ENCODE results near the gene ABHD8. TPM values are rescaled to one million over a fixed set of nuclear protein-coding genes. Genes with fewer than 3 reads are reported as not detected.

Gene ABHD8
- total RNA-seq, 1 experiment from 2014 or later: 5.2 TPM

- no peak for TF ChIP-seq YY1 (IDR thresholded peaks at IDR 0.05; ENCODE audit: extremely low read depth, insufficient replicate concordance, low read depth, low read length)
- TF ChIP-seq, protein P1, sequence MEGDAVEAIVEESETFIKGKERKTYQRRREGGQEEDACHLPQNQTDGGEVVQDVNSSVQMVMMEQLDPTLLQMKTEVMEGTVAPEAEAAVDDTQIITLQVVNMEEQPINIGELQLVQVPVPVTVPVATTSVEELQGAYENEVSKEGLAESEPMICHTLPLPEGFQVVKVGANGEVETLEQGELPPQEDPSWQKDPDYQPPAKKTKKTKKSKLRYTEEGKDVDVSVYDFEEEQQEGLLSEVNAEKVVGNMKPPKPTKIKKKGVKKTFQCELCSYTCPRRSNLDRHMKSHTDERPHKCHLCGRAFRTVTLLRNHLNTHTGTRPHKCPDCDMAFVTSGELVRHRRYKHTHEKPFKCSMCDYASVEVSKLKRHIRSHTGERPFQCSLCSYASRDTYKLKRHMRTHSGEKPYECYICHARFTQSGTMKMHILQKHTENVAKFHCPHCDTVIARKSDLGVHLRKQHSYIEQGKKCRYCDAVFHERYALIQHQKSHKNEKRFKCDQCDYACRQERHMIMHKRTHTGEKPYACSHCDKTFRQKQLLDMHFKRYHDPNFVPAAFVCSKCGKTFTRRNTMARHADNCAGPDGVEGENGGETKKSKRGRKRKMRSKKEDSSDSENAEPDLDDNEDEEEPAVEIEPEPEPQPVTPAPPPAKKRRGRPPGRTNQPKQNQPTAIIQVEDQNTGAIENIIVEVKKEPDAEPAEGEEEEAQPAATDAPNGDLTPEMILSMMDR (IDR thresholded peaks at IDR 0.05 in 2 of 3, conservative IDR thresholded peaks at IDR 0.05 in 1 of 3; ENCODE audit: borderline replicate concordance in 1 of 3, insufficient read depth in 1 of 3, low read depth in 2 of 3, low read length in 2 of 3): no peak
- TF ChIP-seq ELF1 (IDR thresholded peaks at IDR 0.05; ENCODE audit: borderline replicate concordance, low read depth): no peak
- TF ChIP-seq SRF (IDR thresholded peaks at IDR 0.05; ENCODE audit: low read depth): no peak
- TF ChIP-seq TCF7L2 (IDR thresholded peaks at IDR 0.05; ENCODE audit: borderline replicate concordance, extremely low read depth, insufficient read depth, insufficient read length): no peak
- no peak for TF ChIP-seq CEBPB (IDR thresholded peaks at IDR 0.05; ENCODE audit: low read depth)
- TF ChIP-seq JUND (IDR thresholded peaks at IDR 0.05): no peak
- TF ChIP-seq ZNF274 (IDR thresholded peaks at IDR 0.05; ENCODE audit: low read depth, low read length): no peak
These were observed 23.4 kb upstream of the ABHD8 start (continued) for GRCh38 chr19:17326595-17326966.

- POLR2A ChIA-PET: interaction anchor here (2.8 kb wide), 1 partner anchor 17 kb away, joined by 9 read pairs; the partner anchor contains the start of gene DDA1
- no peak overlapping the region for H3K4me2 ChIP-seq (ENCODE audit: low read length)
- TF ChIP-seq POLR2AphosphoS5 (IDR thresholded peaks at IDR 0.05; ENCODE audit: low read depth, low read length): no peak
- no peak for TF ChIP-seq POLR2A (IDR thresholded peaks at IDR 0.05; ENCODE audit: borderline replicate concordance, extremely low read depth, insufficient read depth, insufficient read length)
- no peak for TF ChIP-seq CEBPB (IDR thresholded peaks at IDR 0.05; ENCODE audit: low read depth)
- no peak for TF ChIP-seq EZH2phosphoT487 (IDR thresholded peaks at IDR 0.05; ENCODE audit: borderline replicate concordance)
- no peak for TF ChIP-seq CBX3 (IDR thresholded peaks at IDR 0.05; ENCODE audit: low read depth)
- no peak for TF ChIP-seq REST (IDR thresholded peaks at IDR 0.05; ENCODE audit: low read depth)
- no peak for TF ChIP-seq EZH2 (IDR thresholded peaks at IDR 0.05)
- no peak for TF ChIP-seq EGR1 (IDR thresholded peaks at IDR 0.05; ENCODE audit: low read depth)
- TF ChIP-seq RAD21 (IDR thresholded peaks at IDR 0.05; ENCODE audit: low read depth): no peak
- TF ChIP-seq, protein P1 (IDR thresholded peaks at IDR 0.05 in 2 of 3, conservative IDR thresholded peaks at IDR 0.05 in 1 of 3; ENCODE audit: borderline replicate concordance in 1 of 3, insufficient read depth in 1 of 3, low read depth in 2 of 3, low read length in 2 of 3): no peak
These were observed 22.8 kb upstream of the ABHD8 start for GRCh38 chr19:17325881-17326594.

More at GRCh38 chr19:17325881-17326594, 22.8 kb upstream of the ABHD8 start:
- H2AFZ ChIP-seq (ENCODE audit: low read depth, low read length, poor library complexity, severe bottlenecking): no peak overlapping the region
- no peaks in the 10 kb centered on the region for H3K9me3 ChIP-seq (ENCODE audit: control insufficient read depth in 1 of 2, insufficient read depth in 1 of 2, low read depth in 1 of 2, low read length in 2 of 2)
- H3K27ac ChIP-seq (ENCODE audit: low read depth, low read length): 0 out of 2 replicates have a peak overlapping the region, but pooled peaks have one; percentile 90
- BruUV-seq (replicated peaks): no TSS peak
- RAD21 ChIA-PET (ENCODE audit: low non-redundant PET in 1 of 2, low total read pairs in 2 of 2, uncharacterized antibody in 2 of 2, unreplicated experiment in 2 of 2): no interaction called here
- CTCF ChIA-PET: interaction anchor here (1.8 to 3.0 kb wide), 2 partner anchors 9 to 17 kb away, joined by 5 to 12 read pairs; partner anchors contain the start of gene DDA1
- no peaks in the 10 kb centered on the region for H3K27me3 ChIP-seq (ENCODE audit: insufficient read depth, low read length)
- no peak for ATAC-seq
- H3K79me2 ChIP-seq (ENCODE audit: insufficient read depth, low read length): no peaks in the 10 kb centered on the region
- H3K9me2 ChIP-seq (ENCODE audit: insufficient read depth): no peaks in the 10 kb centered on the region
- H4K20me1 ChIP-seq (ENCODE audit: insufficient read depth): no peaks in the 10 kb centered on the region
- intact Hi-C loops (cut with micrococcal nuclease): no loop called here
- DNase-seq (ENCODE audit: low read depth, low spot score): no peak
- H3K36me3 ChIP-seq (ENCODE audit: control insufficient read depth in 1 of 2, insufficient read depth in 2 of 2, low read length in 2 of 2): peaks cover 0 to 6% of the 10 kb centered on the region in 2 experiments; a peak in 1 of 4 replicates
- H3K9ac ChIP-seq (ENCODE audit: low read length): no peak overlapping the region
- peaks cover 5 to 18% of the 10 kb centered on the region in 2 experiments for H3K4me1 ChIP-seq (ENCODE audit: control insufficient read depth in 1 of 2, insufficient read depth in 2 of 2, low read length in 2 of 2)
- no peak overlapping the region for H3K4me3 ChIP-seq (replicated peaks in 1 of 2; ENCODE audit: low read depth in 1 of 2, low read length in 2 of 2)

Measured in HCT116 (cell line).